NCI-H2081 treated with DMSO at 0.1 percent for 48 hours (cell line): ENCODE data around the gene RNF150.

Experiments used
- DNase-seq: peaks from one replicate; lab custom pipeline; 2025; lab: John Stamatoyannopoulos, UW

Gene RNF150

GRCh38 chr4:140906993-140907962 is 226.0 kb downstream of the RNF150 start:
- DNase-seq: no peak

GRCh38 chr4:140904904-140905303 is 228.4 kb downstream of the RNF150 start:
- no peak for DNase-seq

GRCh38 chr4:140903522-140904475 is 229.5 kb downstream of the RNF150 start:
- DNase-seq: no peak

- DNase-seq: no peak
These were observed 231.4 kb downstream of the RNF150 start for GRCh38 chr4:140901736-140902336.

- DNase-seq: no peak
These were observed 239.3 kb downstream of the RNF150 start for GRCh38 chr4:140893939-140894338.

GRCh38 chr4:140888054-140888453 is 245.2 kb downstream of the RNF150 start:
- no peak for DNase-seq

GRCh38 chr4:140887467-140887866 is 245.8 kb downstream of the RNF150 start:
- no peak for DNase-seq

GRCh38 chr4:140884431-140885058 is 248.7 kb downstream of the RNF150 start:
- DNase-seq: no peak

GRCh38 chr4:140877781-140878180 is 255.5 kb downstream of the RNF150 start:
- DNase-seq: no peak

GRCh38 chr4:140876615-140877364 is 256.5 kb downstream of the RNF150 start:
- no peak for DNase-seq

- no peak for DNase-seq
These were observed 257.4 kb downstream of the RNF150 start for GRCh38 chr4:140875746-140876452.

GRCh38 chr4:140874056-140874455 is 259.2 kb downstream of the RNF150 start:
- no peak for DNase-seq

GRCh38 chr4:140871368-140871767 is 261.9 kb downstream of the RNF150 start:
- DNase-seq: no peak

GRCh38 chr4:140870427-140870826 is 262.8 kb downstream of the RNF150 start:
- no peak for DNase-seq

- DNase-seq: no peak
These were observed 263.8 kb downstream of the RNF150 start for GRCh38 chr4:140869446-140869845.

GRCh38 chr4:140867356-140867755 is 265.9 kb downstream of the RNF150 start:
- no peak for DNase-seq

- no peak for DNase-seq
These were observed 266.7 kb downstream of the RNF150 start for GRCh38 chr4:140866492-140867005.

GRCh38 chr4:140865253-140866217 is 267.7 kb downstream of the RNF150 start:
- DNase-seq: no peak

- DNase-seq: no peak
These were observed 270.1 kb downstream of the RNF150 start for GRCh38 chr4:140863197-140863596.
